HT1080 (cell line): ENCODE data around the gene MED13. TPM values are rescaled to one million over a fixed set of nuclear protein-coding genes. Genes with fewer than 3 reads are reported as not detected.
"Not testable (repeated sequence)": the region's sequence is repeated elsewhere in the genome, so short reads cannot be mapped to it uniquely, and the experiment has no call there.

Source experiments
- DNase-seq: peaks from one replicate; pipeline ENCODE4 v3.0.0-alpha.2; 2015; ENCODE audit warnings: low read depth
- total RNA-seq: library from RNA; depleted of rRNA; stranded (reverse); fragments of >200 nt; shearing (Covaris generic); gene quantifications from 2 replicates; pipeline ENCODE4 v1.2.3, GENCODE V29; 2014; rRNA removed

Gene MED13
- total RNA-seq, 1 experiment from 2014 or later, result 23.6 TPM

DNA sequence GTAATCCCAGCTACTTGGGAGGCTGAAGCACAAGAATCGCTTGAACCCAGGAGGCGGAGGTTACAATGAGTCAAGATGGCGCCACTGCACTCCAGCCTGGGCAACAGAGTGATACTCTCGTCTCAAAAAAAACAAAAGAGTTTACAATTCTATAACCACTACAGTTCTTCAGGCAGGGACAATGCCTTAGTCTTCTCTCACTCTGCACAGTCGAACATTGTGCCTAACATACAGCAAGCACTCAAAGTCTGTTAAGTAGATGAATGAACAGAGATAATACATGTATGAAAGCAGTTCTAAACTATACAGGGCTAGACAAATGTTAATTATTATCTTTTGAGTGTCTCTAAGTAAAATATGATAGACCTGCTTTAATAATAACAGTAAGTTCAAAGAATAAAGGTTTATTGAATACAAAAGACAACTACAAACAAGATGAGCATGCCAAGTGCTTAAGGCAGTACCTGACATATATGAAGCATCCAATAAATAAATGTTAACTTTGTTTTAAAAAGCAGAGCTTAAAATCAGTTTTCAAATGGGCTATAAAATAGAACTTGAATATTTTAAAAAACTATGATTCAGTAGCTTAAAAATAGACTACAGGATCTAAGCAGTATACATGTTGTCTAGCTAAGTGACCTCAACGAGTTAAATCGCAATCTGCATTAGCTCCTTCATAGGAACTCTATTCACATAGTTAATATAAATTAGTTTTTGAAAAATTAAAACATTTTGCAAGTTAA lies 156.6 kb downstream of the MED13 start:
- no peak for DNase-seq

DNA sequence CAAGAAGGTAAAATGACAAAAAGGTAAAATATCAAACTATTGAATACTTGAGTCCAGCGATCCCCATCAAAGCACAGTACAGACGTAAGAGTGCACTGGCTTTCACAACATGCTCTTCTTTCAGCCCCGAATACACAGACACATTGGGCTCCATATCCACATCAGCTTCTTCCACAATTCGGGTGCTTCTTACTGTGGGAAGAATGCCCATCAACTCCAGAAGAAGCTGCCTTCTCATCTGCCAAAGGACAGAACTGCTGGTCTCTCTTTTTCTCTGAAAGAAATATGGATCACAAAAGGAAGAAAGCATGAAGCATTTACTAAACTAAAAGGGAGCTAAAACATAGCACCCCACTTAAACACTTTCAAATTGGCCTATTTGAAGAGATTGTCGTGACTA lies 157.7 kb downstream of the MED13 start:
- DNase-seq, result no peak

DNA sequence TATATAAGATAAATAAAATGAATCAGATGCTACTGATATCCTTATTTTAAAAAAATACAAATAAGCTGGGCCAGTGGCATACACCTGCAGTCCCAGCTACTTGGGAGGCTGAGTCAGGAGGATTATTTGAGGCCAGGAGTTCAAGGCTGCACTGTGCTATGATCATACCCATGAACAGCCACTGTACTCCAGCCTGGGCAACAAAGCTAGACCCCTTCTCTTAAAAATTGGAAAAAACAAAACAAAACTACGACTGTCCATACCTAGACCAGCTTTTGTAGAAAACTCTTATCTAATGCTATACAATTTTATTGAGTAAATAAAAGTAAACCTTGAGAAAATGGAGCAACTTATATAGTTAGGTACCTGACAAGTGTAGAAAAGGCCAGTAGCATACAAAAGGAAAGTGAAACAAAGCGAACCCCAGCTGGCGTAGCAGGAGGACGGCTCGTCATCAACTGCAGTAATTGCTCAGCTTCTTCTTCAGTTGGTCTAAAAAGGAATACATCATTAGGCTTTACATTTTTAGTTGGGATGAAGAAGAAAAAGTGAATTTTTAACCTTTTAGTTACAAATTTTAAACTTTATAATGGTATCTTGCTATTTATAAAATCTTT lies 160.9 kb downstream of the MED13 start:
- DNase-seq, result no peak

DNA sequence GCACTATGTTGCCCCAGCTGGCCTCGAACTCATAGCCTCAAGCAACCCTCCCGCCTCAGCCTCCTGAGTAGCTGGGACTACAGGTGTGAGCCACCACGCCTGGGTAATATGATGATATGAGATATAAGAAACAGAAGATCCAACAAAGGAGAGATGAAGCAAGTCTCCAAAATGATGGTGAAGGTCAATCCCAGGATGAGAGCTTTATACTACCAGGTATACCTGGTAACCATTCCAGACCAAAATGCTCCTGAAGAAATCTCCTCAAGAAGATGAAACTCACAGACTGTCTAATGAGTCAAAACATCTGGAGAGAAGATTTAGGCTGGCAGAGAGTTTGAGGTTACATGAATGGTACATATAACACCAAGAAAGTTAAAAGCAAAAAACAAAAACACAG lies 161.8 kb downstream of the MED13 start:
- no peak for DNase-seq

DNA sequence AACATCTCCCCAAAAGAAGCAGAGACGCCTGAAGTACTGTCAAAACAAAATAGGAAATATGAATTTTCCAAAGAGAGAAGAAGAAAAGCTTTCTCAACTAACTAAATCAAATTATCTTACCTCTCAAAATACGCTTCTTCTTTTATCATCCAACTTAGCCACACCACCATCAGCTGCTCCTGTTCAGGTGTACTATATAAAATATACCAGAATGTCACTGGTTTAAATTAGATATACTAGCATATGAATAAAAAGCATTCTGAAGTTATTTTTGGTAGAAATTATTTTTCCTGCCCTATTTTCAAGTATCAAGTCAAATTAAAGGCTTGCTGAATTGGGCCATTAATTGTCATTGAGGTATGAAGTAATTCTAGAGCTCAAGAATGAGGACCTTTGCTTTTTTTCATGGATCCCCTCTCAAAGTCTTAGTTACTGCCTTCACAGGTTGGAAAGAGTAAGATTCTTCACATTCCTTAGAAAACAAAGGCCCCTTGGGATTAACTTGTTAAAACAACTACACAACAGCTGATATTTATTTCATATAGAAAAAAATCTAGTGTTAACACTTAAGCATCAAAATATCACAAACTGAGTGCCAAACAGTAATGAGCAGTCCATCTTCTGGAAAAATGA lies 167.4 kb downstream of the MED13 start:
- no peak for DNase-seq

DNA sequence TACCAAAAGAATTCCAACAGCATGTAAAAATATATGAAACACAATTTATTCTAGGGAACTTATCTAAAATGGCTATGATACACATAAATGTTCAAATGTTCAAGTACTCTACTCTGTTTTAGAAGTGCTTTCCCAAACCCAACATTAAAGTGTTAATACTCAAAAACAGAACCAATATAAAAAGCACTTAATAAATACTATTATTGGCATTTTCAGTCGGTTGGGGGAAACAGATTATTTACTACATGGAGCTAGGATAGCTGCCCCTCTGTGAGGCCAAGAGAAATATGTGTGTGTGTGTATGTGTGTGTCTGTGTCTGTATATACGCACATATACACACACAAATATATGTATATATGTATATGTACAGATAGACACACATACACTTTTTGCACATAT lies 169.7 kb downstream of the MED13 start:
- no peak for DNase-seq

DNA sequence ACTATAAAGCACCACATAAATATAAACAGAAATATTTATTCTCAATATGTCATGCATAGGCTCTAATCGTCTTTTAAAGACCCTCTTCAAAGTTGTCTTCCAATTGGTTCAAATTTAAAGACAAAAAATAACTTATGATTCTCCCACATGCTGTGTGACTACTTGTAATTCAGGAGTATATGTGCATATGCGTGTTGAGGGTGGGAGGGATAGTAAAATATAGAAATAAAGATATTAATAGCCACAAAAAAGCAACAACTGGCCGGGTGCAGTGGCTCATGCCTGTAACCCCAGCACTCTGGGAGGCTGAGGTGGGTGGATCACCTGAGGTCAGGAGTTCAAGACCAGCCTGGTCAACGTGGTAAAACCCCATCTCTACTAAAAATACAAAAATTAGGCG lies 170.8 kb downstream of the MED13 start:
- DNase-seq, result not testable (repeated sequence)

Other genes with a start within 250 kb of the MED13 start
- gene BRIP1, start 201.8 kb downstream of the MED13 start, total RNA-seq, result 8.8 TPM in 2 replicates
- 11.6 and 12.4 TPM in 2 replicates for gene INTS2, start 137.3 kb downstream of the MED13 start, total RNA-seq